ENCODE results near the gene SLIT2.

The SLIT2 gene

GRCh38 chr4:20251796-20252655 is at the start of gene SLIT2:
Gene SLIT2, plus strand, starts transcription at chr4:20251905. Its CDS starts 1,911 bp downstream, at chr4:20253816.
- peak; percentile 7 for DNase-seq

- no peak for DNase-seq
These were observed 48.2 kb upstream of the SLIT2 start for GRCh38 chr4:20203508-20203907.

GRCh38 chr4:20217521-20217920 is 34.2 kb upstream of the SLIT2 start:
- no peak for DNase-seq

GRCh38 chr4:20217951-20218350 is 33.8 kb upstream of the SLIT2 start:
- DNase-seq = no peak

GRCh38 chr4:20219521-20219920 is 32.2 kb upstream of the SLIT2 start:
- DNase-seq = no peak

GRCh38 chr4:20237894-20238537 is 13.7 kb upstream of the SLIT2 start:
- no peak for DNase-seq

GRCh38 chr4:20248155-20248558 is 3.5 kb upstream of the SLIT2 start:
- DNase-seq = no peak

- DNase-seq = no peak
These were observed 2.4 kb upstream of the SLIT2 start for GRCh38 chr4:20249333-20249732.

- DNase-seq = no peak
These were observed 492 bp upstream of the SLIT2 start for GRCh38 chr4:20251031-20251795.

- no peak for DNase-seq
These were observed 1.1 kb downstream of the SLIT2 start for GRCh38 chr4:20252656-20253282.

- no peak for DNase-seq
These were observed 1.6 kb downstream of the SLIT2 start for GRCh38 chr4:20253283-20253734.

- DNase-seq = no peak
These were observed 2.2 kb downstream of the SLIT2 start for GRCh38 chr4:20253735-20254409.

GRCh38 chr4:20254511-20255250 is 3.0 kb downstream of the SLIT2 start:
- DNase-seq = no peak

- no peak for DNase-seq
These were observed 3.5 kb downstream of the SLIT2 start for GRCh38 chr4:20255251-20255586.

GRCh38 chr4:20255823-20256222 is 4.1 kb downstream of the SLIT2 start:
- DNase-seq = no peak

- no peak for DNase-seq
These were observed 4.7 kb downstream of the SLIT2 start for GRCh38 chr4:20256381-20256881.

GRCh38 chr4:20259707-20260106 is 8.0 kb downstream of the SLIT2 start:
- no peak for DNase-seq

GRCh38 chr4:20260821-20261220 is 9.1 kb downstream of the SLIT2 start:
- DNase-seq = no peak

GRCh38 chr4:20262221-20262620 is 10.5 kb downstream of the SLIT2 start:
- DNase-seq = no peak

GRCh38 chr4:20264688-20265087 is 13.0 kb downstream of the SLIT2 start:
- DNase-seq = no peak

- no peak for DNase-seq
These were observed 14.0 kb downstream of the SLIT2 start for GRCh38 chr4:20265726-20266125.
